A673 (cell line): ENCODE results near the gene FOXN3. TPM values are rescaled to one million over a fixed set of nuclear protein-coding genes. Genes with fewer than 3 reads are reported as not detected.

Source experiments
- BruUV-seq: library from RNA; stranded (reverse); fragments of 400-500 nt; replicated peaks from 2 replicates; lab custom pipeline; 2021; lab: Mats Ljungman, UMichigan
- CTCF ChIA-PET: fragments of 300-600 bp; sonication (Branson Sonifier 250); formaldehyde crosslinking; loops from one replicate; lab custom pipeline; 2022; ENCODE audit warnings: antibody characterized with exemption; lab: Charles Lee
- POLR2A ChIA-PET: fragments of 300-600 bp; sonication (Branson Sonifier 250); formaldehyde crosslinking; loops from one replicate; lab custom pipeline; 2022; ENCODE audit warnings: antibody characterized with exemption; ENCODE audit not compliant: low non-redundant PET; lab: Charles Lee
- DNase-seq: peaks from one replicate; pipeline ENCODE4 v3.0.0-alpha.2; 2015; ENCODE audit warnings: low spot score
- H3K27ac ChIP-seq: fragments of 200-600 bp; sonication (generic); 2 replicates; pipeline ENCODE4 v1.5.1; 2016; ENCODE audit warnings: mixed run types, low read depth, mild to moderate bottlenecking, mixed read lengths, antibody characterized with exemption, low read length; ENCODE audit not compliant: poor library complexity, severe bottlenecking
- H3K27me3 ChIP-seq: fragments of 200-600 bp; sonication (generic); replicated peaks from 2 replicates; pipeline ENCODE4 v1.6.1; 2017; ENCODE audit warnings: mixed run types, low read depth, mild to moderate bottlenecking, mixed read lengths, antibody characterized with exemption, low read length; ENCODE audit not compliant: insufficient read depth, poor library complexity
- H3K36me3 ChIP-seq: fragments of 200-600 bp; sonication (generic); 2 replicates; pipeline ENCODE4 v1.6.1; 2016; ENCODE audit warnings: mixed run types, mild to moderate bottlenecking, mixed read lengths, antibody characterized with exemption, low read length; ENCODE audit not compliant: insufficient read depth, poor library complexity, severe bottlenecking
- H3K4me1 ChIP-seq: fragments of 200-600 bp; sonication (generic); 2 replicates; pipeline ENCODE4 v1.6.1; 2017; ENCODE audit warnings: mixed run types, mild to moderate bottlenecking, mixed read lengths, antibody characterized with exemption, low read length; ENCODE audit not compliant: insufficient read depth, poor library complexity, severe bottlenecking
- H3K4me3 ChIP-seq: fragments of 200-600 bp; sonication (generic); 2 replicates; pipeline ENCODE4 v1.5.1; 2016; ENCODE audit warnings: low read depth, mixed run types, mild to moderate bottlenecking, mixed read lengths, low read length; ENCODE audit not compliant: poor library complexity, severe bottlenecking
- H3K9me3 ChIP-seq: fragments of 200-600 bp; sonication (generic); 2 replicates; pipeline ENCODE4 v1.6.1; 2016; ENCODE audit warnings: mixed run types, low read depth, mild to moderate bottlenecking, mixed read lengths, antibody characterized with exemption, low read length; ENCODE audit not compliant: poor library complexity, severe bottlenecking
- EZH2 ChIP-seq: fragments of 200-600 bp; sonication (generic); IDR thresholded peaks from 2 replicates; pipeline ENCODE4 v1.6.1; 2017; ENCODE audit warnings: borderline replicate concordance, low read depth, mild to moderate bottlenecking, mixed read lengths, antibody characterized with exemption, low read length; ENCODE audit not compliant: poor library complexity, severe bottlenecking
- intact Hi-C: fragments of 100-400 bp; cut with micrococcal nuclease; formaldehyde crosslinking; loops from one replicate; pipeline ENCODE4 v1.10.0; 2022; ENCODE audit not compliant: unreplicated experiment
- total RNA-seq: library from RNA; stranded (reverse); gene quantifications from 2 replicates; pipeline ENCODE4 v1.2.3, GENCODE V29; 2021
- TF ChIP-seq, protein P1 (sequence below): fragments of 300-800, 200-600 bp; sonication (generic); conservative IDR thresholded peaks from 2 replicates; pipeline ENCODE4 v1.5.1; 2017; ENCODE audit warnings: low read depth, mild to moderate bottlenecking, antibody characterized with exemption, low read length, moderate library complexity, mixed read lengths

The FOXN3 gene
- total RNA-seq, 1 experiment from 2014 or later = 15.3 TPM

- no peaks in the 10 kb centered on the region for H3K9me3 ChIP-seq
- H3K27me3 ChIP-seq = no peaks in the 10 kb centered on the region
- no peak for TF ChIP-seq EZH2
- TF ChIP-seq, protein P1, sequence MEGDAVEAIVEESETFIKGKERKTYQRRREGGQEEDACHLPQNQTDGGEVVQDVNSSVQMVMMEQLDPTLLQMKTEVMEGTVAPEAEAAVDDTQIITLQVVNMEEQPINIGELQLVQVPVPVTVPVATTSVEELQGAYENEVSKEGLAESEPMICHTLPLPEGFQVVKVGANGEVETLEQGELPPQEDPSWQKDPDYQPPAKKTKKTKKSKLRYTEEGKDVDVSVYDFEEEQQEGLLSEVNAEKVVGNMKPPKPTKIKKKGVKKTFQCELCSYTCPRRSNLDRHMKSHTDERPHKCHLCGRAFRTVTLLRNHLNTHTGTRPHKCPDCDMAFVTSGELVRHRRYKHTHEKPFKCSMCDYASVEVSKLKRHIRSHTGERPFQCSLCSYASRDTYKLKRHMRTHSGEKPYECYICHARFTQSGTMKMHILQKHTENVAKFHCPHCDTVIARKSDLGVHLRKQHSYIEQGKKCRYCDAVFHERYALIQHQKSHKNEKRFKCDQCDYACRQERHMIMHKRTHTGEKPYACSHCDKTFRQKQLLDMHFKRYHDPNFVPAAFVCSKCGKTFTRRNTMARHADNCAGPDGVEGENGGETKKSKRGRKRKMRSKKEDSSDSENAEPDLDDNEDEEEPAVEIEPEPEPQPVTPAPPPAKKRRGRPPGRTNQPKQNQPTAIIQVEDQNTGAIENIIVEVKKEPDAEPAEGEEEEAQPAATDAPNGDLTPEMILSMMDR = no peak
- ChIA-PET CTCF (no interaction called here), POLR2A (no interaction called here)
- H3K4me3 ChIP-seq = no peak overlapping the region
- H3K4me1 ChIP-seq = peaks cover 33% of the 10 kb centered on the region
- DNase-seq = no peak
- intact Hi-C loops = no loop called here
- peak overlapping the region; percentile 57 for H3K27ac ChIP-seq
- no TSS peak for BruUV-seq
- H3K36me3 ChIP-seq = no peaks in the 10 kb centered on the region
These were observed 49.9 kb downstream of the FOXN3 start for GRCh38 chr14:89366864-89367778.

GRCh38 chr14:89365061-89365801 is 51.8 kb downstream of the FOXN3 start:
- POLR2A ChIA-PET = no interaction called here
- peak overlapping the region; percentile 10 for H3K4me3 ChIP-seq
- CTCF ChIA-PET = no interaction called here
- TF ChIP-seq, protein P1 = no peak
- no peak for TF ChIP-seq EZH2
- H3K27me3 ChIP-seq = no peaks in the 10 kb centered on the region
- no TSS peak for BruUV-seq
- H3K27ac ChIP-seq = peak overlapping the region; percentile 76
- intact Hi-C loops = no loop called here
- peak; percentile 82 for DNase-seq
- no peaks in the 10 kb centered on the region for H3K9me3 ChIP-seq
- no peaks in the 10 kb centered on the region for H3K36me3 ChIP-seq
- peaks cover 27% of the 10 kb centered on the region for H3K4me1 ChIP-seq

DNA sequence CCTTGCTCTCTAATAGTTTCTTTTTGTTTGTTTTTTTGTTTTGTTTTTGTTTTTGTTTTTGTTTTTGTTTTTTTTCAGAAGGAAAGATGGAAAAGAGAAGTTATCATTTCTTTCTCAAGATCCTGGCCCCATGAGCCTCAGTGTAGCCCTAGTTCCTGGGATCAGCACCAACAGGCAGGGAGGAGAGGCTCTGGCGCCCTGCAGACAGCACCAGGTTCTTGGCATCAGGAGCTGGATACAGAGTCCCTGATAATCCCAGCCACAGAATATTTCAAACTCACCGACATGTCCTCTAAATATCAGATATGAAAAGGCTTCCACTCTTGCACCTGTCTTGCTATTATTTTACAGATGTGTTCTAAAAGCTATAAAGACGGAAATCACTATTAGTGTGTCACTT is 52.7 kb downstream of the FOXN3 start:
- TF ChIP-seq, protein P1 = no peak
- TF ChIP-seq EZH2 = no peak
- intact Hi-C loops = no loop called here
- Histone ChIP-seq H3K4me3 (peak overlapping the region; percentile 10), H3K27ac (peak overlapping the region; percentile 76), H3K36me3 (no peaks in the 10 kb centered on the region), H3K4me1 (peaks cover 27% of the 10 kb centered on the region), H3K27me3 (no peaks in the 10 kb centered on the region), H3K9me3 (no peaks in the 10 kb centered on the region)
- POLR2A ChIA-PET = no interaction called here
- CTCF ChIA-PET = no interaction called here
- BruUV-seq = no TSS peak
- no peak for DNase-seq
